HG03575 (cell line): ENCODE measurements around the gene PCDHAC2.

Source experiments
- ATAC-seq: cut with Tn5 transposase; IDR thresholded peaks from one replicate; pipeline ENCODE4 v1.9.1; 2021; ENCODE audit not compliant: unreplicated experiment, insufficient number of reproducible peaks, low FRiP score; ENCODE audit errors: extremely low read depth

The PCDHAC2 gene, protein sequence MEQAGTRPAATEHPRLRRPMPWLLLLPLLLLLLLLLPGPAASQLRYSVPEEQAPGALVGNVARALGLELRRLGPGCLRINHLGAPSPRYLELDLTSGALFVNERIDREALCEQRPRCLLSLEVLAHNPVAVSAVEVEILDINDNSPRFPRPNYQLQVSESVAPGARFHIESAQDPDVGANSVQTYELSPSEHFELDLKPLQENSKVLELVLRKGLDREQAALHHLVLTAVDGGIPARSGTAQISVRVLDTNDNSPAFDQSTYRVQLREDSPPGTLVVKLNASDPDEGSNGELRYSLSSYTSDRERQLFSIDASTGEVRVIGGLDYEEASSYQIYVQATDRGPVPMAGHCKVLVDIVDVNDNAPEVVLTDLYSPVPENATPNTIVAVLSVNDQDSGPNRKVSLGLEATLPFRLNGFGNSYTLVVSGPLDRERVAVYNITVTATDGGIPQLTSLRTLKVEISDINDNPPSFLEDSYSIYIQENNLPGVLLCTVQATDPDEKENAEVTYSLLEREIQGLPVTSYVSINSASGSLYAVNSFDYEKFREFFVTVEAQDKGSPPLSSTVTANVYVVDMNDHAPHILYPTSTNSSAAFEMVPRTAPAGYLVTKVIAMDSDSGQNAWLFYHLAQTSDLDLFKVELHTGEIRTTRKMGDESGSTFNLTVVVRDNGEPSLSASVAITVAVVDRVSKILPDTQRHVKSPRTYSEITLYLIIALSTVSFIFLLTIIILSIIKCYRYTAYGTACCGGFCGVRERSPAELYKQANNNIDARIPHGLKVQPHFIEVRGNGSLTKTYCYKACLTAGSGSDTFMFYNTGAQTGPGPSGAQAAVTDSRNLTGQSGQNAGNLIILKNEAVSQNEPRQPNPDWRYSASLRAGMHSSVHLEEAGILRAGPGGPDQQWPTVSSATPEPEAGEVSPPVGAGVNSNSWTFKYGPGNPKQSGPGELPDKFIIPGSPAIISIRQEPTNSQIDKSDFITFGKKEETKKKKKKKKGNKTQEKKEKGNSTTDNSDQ

DNA sequence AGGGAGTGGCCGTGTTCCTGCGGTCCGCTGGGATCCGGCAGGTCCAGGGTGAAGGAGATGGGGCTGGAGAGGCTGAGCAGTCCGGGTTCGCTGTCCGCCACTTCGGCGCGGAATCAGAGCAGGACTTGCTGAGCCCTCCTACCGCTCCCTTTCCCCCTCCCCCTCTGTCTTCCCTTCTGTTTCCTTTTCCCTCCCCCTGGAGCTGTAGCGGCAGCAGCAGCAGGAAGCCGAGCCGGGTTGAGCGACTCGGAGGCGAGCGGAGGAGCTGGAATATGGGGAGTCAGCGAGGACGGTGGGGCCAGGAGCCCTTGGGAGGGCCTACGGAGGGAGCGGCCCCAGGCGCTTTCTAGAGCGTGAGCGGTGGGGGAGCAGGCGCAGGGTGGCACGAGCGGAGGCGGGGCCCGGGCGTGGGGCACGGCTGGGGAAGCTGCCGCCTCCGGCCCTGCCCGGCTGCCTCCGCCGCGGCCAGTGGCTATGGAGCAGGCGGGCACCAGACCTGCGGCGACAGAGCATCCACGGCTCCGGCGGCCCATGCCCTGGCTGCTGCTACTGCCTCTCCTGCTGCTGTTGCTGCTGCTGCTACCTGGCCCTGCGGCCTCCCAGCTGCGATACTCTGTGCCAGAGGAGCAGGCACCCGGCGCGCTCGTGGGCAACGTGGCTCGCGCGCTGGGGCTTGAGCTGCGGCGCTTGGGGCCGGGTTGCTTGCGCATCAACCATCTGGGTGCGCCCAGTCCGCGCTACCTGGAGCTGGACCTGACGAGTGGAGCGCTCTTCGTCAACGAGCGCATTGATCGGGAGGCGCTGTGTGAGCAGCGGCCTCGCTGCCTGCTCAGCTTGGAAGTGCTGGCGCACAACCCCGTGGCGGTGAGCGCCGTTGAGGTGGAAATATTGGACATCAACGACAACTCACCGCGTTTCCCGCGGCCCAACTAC, at the start of gene PCDHAC2:
Gene PCDHAC2 (plus strand): TSS at position 184 of the 933 bp plus-strand sequence. CDS start 291 bp downstream, at position 475.
- ATAC-seq: no peak

DNA sequence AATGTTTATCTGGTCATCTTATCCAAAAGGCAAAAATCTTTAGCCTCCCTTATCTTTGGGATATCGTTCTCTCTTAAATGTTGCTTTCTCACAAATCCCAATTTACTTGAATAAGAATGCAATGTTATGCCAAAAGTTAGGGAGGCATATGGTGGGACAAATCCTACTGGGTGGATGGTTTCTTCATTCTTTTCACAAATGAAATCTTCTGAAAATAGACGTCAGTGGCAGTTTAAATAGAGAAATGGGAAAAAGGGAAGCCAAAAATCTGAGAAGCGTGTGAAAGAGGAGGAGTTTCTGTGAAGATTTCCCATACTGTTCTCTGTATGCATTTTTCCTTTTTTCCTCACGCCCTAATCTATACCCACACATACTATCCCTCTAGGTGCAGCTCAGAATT, 42.7 kb upstream of the PCDHAC2 start:
- no peak for ATAC-seq

DNA sequence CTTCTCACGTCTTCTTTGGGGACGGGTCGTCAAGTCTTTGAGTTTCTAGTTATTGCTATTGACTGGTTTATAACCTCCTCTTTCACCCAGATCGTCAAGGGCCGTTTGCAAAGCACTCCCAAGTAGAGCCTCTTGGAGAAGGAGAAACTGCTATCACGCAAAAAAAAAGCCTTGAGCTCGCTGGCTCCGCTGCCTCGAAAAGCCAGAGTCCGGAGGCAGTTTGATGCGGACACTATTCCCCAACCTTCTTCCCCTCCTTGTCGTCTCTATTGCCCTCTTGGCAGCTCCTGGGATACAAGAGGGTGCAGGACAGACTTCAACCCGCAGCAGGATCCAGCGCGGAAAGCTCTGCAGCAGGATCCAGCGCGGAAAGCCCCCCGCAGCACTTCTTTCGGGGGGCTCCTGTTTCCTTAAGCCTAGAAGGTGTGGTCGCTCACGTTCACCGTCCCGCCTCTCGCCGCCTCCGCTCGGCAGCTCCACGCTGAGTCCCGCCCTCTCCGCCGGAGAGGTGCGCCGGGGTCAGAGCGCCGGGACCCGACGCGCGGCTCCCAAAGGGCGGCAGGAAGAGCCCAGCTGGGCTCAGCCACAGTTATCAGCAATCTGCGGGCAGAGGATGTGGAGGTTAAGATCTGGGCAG, 40.4 kb upstream of the PCDHAC2 start, which contains the start of gene PCDHAC1:
Gene PCDHAC1 (plus strand): TSS at position 494 of the 637 bp plus-strand sequence. CDS start 594 bp downstream, outside the sequence.
- no peak for ATAC-seq

DNA sequence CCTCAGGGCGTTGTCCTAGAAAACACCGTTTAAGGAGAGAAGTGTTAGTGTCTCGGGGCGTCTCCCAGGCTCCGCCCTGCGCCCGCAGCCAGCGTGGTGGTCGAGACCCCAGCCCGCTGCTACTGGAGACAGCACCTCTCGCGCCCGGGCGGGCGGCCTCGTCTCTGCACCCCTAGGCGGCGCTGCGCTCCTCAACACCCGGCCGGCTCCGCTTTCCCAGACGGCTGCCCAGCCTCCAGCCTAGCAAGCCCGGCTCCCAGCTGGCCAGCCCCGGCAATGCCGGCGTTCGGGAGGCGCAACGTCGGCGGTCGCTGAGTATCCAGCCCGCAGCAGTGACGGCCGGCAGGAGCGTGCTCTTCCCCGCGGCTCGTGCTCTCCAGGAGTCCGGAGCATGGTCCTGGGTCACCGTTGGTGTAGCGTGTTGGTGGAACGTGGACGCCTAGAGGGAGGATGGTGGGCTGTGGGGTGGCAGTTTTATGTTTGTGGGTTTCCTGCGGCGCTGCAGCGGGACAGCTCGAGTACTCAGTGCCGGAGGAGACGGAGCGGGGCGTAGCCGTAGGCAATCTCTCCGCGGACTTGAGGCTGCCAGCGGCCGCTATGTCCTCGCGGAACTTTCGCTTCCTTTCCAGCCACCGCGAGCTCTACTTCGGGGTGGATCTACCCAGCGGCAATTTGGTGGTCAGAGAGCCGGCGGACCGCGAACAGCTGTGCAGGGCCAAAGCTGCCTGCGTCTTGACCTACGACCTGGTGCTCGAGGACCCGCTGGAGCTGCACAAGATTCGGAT, 39.6 kb upstream of the PCDHAC2 start:
- no peak for ATAC-seq

DNA sequence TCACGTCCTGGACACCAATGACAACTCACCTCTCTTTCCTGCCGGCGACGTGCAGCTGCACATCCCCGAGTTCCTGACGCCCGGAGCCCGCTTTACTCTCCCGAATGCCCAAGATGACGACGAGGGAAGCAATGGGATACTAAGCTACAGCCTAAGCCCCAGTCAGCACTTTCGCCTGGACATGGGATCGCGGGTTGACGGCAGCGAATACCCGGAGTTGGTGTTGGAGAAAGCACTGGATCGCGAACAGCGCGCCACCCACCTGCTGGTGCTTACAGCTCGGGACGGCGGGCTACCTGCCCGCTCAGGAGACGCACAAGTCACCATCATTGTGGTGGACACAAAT, 39.1 kb upstream of the PCDHAC2 start:
- ATAC-seq: no peak

DNA sequence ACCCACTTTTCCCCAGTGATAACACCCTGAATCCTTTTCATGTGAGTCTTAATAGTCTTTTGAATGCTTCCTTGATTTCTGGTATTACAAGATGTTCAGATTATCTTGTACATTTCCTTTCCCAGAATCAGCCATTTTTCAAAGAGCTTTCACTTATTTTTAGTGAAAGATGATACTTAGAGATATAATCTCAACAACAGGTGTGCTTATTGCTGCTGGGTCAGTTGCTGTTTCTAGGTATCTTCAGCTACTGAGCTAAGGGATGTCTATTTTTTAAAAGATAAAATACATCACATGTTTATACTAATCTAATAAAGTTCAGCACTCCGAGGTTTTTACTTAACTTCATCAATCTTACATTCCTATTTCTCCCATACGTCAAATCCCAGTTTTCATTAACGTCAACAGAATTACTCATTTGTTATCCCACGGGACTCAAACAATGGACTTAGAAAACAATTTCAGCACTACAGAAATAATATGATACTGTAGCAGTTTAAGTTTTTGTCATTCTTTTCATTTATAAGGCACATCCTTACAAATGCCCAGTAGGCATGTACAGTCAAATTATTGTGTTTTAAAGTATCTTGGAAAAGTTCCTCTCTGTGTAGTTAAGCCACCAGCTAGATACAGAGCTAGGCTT, 31.2 kb upstream of the PCDHAC2 start:
- no peak for ATAC-seq

DNA sequence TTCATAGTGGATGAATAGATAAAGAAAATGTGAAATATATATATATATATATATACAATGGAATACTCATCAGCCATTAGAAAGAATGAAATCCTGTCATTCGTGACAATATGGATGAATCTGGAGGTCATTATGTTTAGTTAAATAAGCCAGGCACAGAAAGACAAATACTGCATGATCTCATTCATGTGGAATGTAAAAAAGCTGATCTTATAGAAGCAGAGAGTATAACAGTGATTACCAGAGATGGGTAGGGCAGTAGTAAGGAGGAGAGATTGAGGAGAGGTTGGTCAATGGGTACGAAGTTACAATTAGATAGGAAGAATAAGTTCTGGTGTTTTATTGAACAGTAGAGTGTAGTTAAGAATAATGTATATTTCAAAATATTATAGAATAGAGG, 19.7 kb upstream of the PCDHAC2 start:
- ATAC-seq: no peak

DNA sequence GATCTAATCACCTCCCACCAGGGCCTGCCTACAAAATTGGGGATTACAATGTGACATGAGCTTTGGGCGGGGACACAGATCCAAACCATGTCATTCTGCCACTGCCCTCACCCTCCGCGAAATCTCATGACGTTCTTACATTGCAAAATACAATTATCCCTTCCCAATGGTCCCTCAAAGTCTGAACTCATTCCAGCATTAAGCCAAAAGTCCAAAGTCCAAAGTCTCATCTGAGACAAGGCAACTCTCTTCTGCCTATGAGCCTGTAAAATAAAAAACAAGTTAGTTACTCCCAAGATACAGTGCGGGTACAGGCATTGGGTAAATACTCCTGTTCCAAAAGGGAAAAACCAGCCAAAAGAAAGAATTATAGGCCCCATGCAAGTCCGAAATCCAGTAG, 14.6 kb upstream of the PCDHAC2 start:
- ATAC-seq: no peak

DNA sequence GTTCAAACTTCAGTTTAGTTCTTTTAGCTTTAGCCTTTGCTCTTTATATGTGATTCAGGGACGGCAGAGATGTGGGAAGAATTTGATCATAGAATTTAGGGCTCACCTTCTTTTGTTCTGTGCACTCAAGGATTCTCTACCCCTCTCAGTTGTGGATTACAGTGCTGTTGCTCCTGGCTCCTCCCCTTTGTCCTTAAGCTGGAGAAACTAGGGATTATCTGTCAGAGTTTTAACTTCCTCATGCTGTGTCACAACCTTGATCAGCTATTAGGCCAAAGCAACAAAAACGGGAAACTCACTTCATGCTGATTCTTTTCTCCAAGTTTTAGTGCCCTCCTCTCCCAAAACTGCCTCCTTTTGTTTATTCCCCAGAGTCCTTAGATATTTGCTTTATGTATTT, 13.0 kb upstream of the PCDHAC2 start:
- ATAC-seq: no peak

DNA sequence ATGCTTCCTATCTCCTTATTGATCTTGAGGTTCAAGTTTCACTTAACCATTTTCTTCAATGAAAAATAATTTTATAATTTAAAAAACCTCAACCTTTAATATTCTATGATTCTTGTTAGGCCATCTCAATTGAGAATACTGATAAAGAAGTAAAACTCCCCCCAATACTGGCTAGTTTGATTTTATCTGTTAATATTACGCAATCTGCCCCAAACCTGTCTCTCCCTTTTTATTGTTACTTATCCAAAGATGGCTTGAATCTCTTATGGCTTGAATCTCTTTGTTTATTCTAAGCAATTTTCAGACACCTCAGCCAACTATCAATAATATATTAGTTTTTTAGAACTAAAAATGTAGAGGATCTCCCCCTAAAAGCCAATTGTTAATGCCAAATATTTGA, 4.1 kb upstream of the PCDHAC2 start:
- ATAC-seq: no peak

DNA sequence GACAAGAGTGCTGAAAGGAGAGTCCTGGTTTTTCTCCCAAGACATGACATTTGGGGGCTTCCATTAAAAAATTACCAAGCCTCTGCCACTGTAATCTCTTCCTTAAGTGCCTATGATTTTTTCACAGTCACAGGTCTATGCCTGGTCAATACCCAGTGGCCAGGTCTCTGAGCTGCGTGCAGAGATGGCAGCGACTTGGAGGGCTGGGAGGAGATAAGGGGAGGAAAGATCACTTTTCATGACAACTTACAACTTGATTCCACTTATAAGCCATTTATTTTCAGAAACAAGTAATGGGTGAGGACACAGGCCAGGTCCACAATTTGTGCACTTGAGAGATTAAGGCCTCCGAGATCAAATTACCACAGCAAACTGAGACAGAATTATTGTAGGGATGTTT, 1.9 kb upstream of the PCDHAC2 start:
- ATAC-seq: no peak

DNA sequence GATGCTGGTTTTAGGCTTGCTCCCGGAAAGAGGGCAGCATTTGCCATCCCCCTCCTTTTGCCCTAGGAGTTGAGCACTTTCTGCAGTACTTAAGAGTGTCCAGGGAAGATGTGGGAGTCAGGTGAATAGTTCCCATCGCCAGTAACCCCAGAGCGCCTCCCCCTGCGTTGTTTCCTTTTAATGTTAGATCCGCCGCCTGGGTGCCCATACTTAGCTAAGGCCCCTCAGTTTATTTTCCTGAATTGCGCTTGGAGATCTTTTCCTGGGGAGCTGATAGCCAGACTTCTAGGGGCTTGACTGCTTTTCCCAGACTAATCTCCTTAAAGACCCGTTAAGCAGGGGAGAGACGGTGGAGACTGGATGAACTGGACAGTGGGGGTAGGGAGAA, 377 bp upstream of the PCDHAC2 start:
- ATAC-seq: no peak

DNA sequence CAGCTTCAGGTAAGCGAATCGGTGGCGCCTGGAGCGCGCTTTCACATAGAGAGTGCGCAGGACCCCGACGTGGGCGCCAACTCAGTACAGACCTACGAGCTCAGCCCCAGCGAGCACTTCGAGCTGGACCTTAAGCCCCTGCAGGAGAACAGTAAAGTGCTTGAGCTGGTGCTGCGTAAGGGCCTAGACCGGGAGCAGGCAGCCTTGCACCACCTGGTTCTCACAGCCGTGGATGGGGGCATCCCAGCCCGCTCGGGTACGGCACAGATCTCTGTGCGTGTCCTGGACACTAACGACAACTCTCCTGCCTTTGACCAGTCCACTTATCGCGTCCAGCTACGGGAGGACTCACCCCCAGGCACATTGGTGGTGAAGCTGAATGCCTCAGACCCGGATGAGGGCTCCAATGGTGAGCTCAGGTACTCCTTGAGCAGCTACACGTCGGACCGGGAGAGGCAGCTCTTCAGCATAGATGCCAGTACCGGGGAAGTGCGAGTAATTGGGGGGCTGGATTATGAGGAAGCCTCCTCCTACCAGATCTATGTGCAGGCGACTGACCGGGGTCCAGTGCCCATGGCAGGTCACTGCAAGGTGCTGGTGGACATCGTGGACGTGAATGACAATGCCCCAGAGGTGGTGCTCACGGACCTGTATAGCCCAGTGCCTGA, 1.1 kb downstream of the PCDHAC2 start:
- ATAC-seq: no peak

DNA sequence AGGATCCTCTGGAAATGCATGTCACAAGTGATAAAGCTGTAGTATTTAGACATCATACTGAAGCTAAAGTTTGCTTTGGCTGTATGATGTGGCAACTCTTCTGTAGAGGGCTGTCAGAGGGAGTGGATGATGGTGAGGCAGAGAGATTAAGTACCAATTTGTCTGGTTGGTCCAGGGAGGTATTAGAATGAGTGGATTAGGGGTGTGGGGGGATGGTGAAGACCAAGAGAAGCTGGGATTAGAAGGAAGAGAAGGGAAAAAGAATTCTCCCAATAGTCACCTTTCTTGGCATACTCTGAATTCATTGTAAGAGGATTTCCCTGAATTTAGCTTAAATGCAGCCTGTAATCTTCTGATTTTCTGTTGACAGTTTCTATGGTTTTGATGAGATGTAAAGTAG, 3.6 kb downstream of the PCDHAC2 start:
- no peak for ATAC-seq

DNA sequence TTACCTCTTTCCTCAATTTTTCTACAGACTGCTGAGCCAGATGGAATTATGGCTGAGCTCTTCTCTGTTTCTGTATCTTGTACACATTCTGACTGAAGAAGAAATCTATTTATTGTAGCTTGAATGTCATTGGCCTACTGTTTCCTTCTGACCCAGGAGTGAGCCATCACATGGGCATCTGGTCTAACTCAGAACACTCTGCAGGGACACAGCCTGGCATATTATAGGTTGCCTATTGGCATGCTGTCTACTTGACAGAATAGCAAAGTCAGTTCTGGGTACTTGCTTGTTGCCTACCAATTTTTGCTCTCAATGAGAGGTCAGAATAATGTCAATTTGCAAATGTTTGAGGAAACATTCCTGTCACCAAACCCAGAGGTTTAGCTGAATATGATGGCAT, 7.3 kb downstream of the PCDHAC2 start:
- ATAC-seq: no peak

DNA sequence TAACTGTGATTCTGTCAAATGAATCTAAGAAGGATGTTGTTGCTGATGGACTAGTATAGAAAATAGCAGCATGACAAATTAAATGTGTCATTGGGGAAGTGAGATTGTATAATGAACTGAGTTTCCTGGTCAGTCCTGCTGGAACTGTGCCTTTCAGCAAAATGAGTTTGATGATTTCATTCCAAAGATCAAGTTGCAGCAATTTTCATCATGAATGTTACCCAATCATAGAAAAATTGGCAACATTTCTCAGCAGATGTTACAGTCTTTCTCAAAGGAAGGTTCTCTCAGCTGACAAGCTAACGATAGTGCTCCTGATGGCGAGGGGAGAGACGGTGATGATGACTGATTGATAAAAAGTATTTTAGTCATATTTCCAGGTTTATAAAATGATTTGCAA, 10.7 kb downstream of the PCDHAC2 start:
- ATAC-seq: no peak

DNA sequence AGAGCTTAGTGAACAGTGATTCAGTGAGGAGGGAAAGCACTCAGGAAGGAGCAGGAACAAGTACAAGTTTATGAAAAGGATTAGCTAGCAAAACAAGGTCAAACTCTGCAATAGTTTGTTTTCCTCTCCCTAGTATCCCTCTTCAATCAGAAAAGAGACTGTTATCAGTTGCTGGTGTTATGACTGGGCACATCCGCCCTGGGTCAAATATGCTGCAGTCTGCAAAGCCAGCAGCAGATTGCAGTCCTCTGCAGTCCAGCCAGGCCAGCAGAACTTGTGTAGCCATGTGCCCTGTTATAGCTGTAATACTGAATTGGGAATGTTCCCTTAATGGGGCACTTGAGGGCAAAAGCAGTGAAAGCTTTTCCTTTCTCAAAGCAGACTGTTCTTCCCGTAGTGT, 12.0 kb downstream of the PCDHAC2 start:
- no peak for ATAC-seq
